ENCODE results near the gene GOT2. TPM values are rescaled to one million over a fixed set of nuclear protein-coding genes. Genes with fewer than 3 reads are reported as not detected.

Gene GOT2
- total and polyA plus RNA-seq, 2 donors (not counting 1 experiment from before 2014, with no cell fraction given): 15.8 to 33.6 TPM

- no peak overlapping the region for H3K4me3 Mint-ChIP-seq
- no peaks in the 10 kb centered on the region for H4K20me1 ChIP-seq (ENCODE audit: control insufficient read depth, insufficient read depth, low read length, poor library complexity, severe bottlenecking)
- H3K9me3 Mint-ChIP-seq (ENCODE audit: insufficient read depth): no peaks in the 10 kb centered on the region
- H3K27me3 Mint-ChIP-seq: no peaks in the 10 kb centered on the region
- ATAC-seq (ENCODE audit: low read depth): no peak
- TF ChIP-seq CTCF (IDR thresholded peaks at IDR 0.05) (no peak), EZH2 (IDR thresholded peaks at IDR 0.05; ENCODE audit: borderline replicate concordance, insufficient read depth, low read depth, low read length, poor library complexity, severe bottlenecking) (no peak)
- H3K4me3 ChIP-seq (ENCODE audit: control extremely low read depth in 1 of 5, extremely low read depth in 1 of 5, insufficient read depth in 1 of 5, low read depth in 2 of 5, low read length in 4 of 5): no peak overlapping the region
- H2AFZ ChIP-seq (ENCODE audit: insufficient read depth, low read depth, low read length, poor library complexity, severe bottlenecking): no peak overlapping the region
- DNase-seq: no peak
- intact Hi-C loops (cut with micrococcal nuclease): no loop called here
- H3K9me3 ChIP-seq (ENCODE audit: control extremely low read depth in 1 of 3, control insufficient read depth in 2 of 3, insufficient read depth in 1 of 3, low read length in 2 of 3): no peaks in the 10 kb centered on the region
- H3K4me1 Mint-ChIP-seq: peaks cover 5% of the 10 kb centered on the region
- POLR2A ChIA-PET: no interaction called here
- CTCF ChIA-PET: no interaction called here
- H3K27ac ChIP-seq (ENCODE audit: low read length in 2 of 2): no peak overlapping the region
- H3K4me1 ChIP-seq (ENCODE audit: control insufficient read depth in 2 of 2, insufficient read depth in 2 of 2, low read length in 2 of 2): no peaks in the 10 kb centered on the region
- peaks cover 5 to 40% of the 10 kb centered on the region in 2 experiments for H3K36me3 ChIP-seq (replicated peaks in 1 of 2; ENCODE audit: control extremely low read depth in 1 of 2, control insufficient read depth in 1 of 2, extremely low read depth in 1 of 2, insufficient read depth in 2 of 2, low read length in 1 of 2)
- no peaks in the 10 kb centered on the region for H3K79me2 ChIP-seq (ENCODE audit: control insufficient read depth, insufficient read depth, low read length)
- no peaks in the 10 kb centered on the region for H3K27me3 ChIP-seq (replicated peaks in 1 of 4; ENCODE audit: control extremely low read depth in 1 of 4, control insufficient read depth in 3 of 4, insufficient read depth in 4 of 4, low read length in 3 of 4)
- H3K9ac ChIP-seq (ENCODE audit: low read length): no peak overlapping the region
- H3K27ac Mint-ChIP-seq: no peak overlapping the region
- no CpG with 5 or more reads among the region's 1 CpG for WGBS (ENCODE audit: insufficient coverage)
- H3K4me2 ChIP-seq (replicated peaks; ENCODE audit: low read depth, low read length, poor library complexity, severe bottlenecking): no peak overlapping the region
These were observed 20.4 kb downstream of the GOT2 start for GRCh38 chr16:58713742-58714141.

- intact Hi-C loops (cut with micrococcal nuclease): no loop called here
- no peak overlapping the region for H3K4me2 ChIP-seq (replicated peaks; ENCODE audit: low read depth, low read length, poor library complexity, severe bottlenecking)
- no peaks in the 10 kb centered on the region for H4K20me1 ChIP-seq (ENCODE audit: control insufficient read depth, insufficient read depth, low read length, poor library complexity, severe bottlenecking)
- H3K4me1 Mint-ChIP-seq: peaks cover 5% of the 10 kb centered on the region
- H3K9me3 Mint-ChIP-seq (ENCODE audit: insufficient read depth): no peaks in the 10 kb centered on the region
- H3K27me3 Mint-ChIP-seq: no peaks in the 10 kb centered on the region
- peaks cover 6 to 15% of the 10 kb centered on the region in 2 experiments for H3K36me3 ChIP-seq (replicated peaks in 1 of 2; ENCODE audit: control extremely low read depth in 1 of 2, control insufficient read depth in 1 of 2, extremely low read depth in 1 of 2, insufficient read depth in 2 of 2, low read length in 1 of 2)
- no peaks in the 10 kb centered on the region for H3K79me2 ChIP-seq (ENCODE audit: control insufficient read depth, insufficient read depth, low read length)
- H2AFZ ChIP-seq (ENCODE audit: insufficient read depth, low read depth, low read length, poor library complexity, severe bottlenecking): no peak overlapping the region
- no peak for TF ChIP-seq CTCF (IDR thresholded peaks at IDR 0.05)
- no peak for DNase-seq
- H3K9ac ChIP-seq (ENCODE audit: low read length): no peak overlapping the region
- 83% methylated on average over 5 of the region's 7 CpGs for WGBS (ENCODE audit: insufficient coverage)
- ChIA-PET POLR2A (no interaction called here), CTCF (no interaction called here)
- ATAC-seq (ENCODE audit: low read depth): no peak
- no peaks in the 10 kb centered on the region for H3K27me3 ChIP-seq (replicated peaks in 1 of 4; ENCODE audit: control extremely low read depth in 1 of 4, control insufficient read depth in 3 of 4, insufficient read depth in 4 of 4, low read length in 3 of 4)
- no peaks in the 10 kb centered on the region for H3K4me1 ChIP-seq (ENCODE audit: control insufficient read depth in 2 of 2, insufficient read depth in 2 of 2, low read length in 2 of 2)
- peaks cover 0 to 1% (median 0%) of the 10 kb centered on the region in 3 donors for H3K9me3 ChIP-seq (ENCODE audit: control extremely low read depth in 1 of 3, control insufficient read depth in 2 of 3, insufficient read depth in 1 of 3, low read length in 2 of 3)
- no peak overlapping the region for H3K4me3 ChIP-seq (ENCODE audit: control extremely low read depth in 1 of 5, extremely low read depth in 1 of 5, insufficient read depth in 1 of 5, low read depth in 2 of 5, low read length in 4 of 5)
- peak overlapping the region; percentile 46 for H3K27ac Mint-ChIP-seq
- H3K4me3 Mint-ChIP-seq: no peak overlapping the region
- no peak overlapping the region for H3K27ac ChIP-seq (ENCODE audit: low read length in 2 of 2)
These were observed 24.8 kb downstream of the GOT2 start for GRCh38 chr16:58709333-58709732.
